Testis (tissue), 2 donors: ENCODE results near the gene IRAK1.

Experiments used
- POLR2A ChIP-seq: fragments of 450-650 bp; IDR thresholded peaks from one replicate; pipeline ENCODE4 v1.6.1; 2017; ENCODE audit warnings: antibody characterized with exemption, mild to moderate bottlenecking, moderate library complexity
- TF ChIP-seq, protein P1 (sequence below), 3 experiments: fragments of 450-650 bp in 2 of 3; fragments of 200-600 bp in 1 of 3; sonication (generic) in 1 of 3; IDR thresholded peaks; one replicate each; pipeline ENCODE4 v1.5.1; 2016 to 2019; ENCODE audit warnings: antibody characterized with exemption in 3 of 3, mild to moderate bottlenecking in 2 of 3, moderate library complexity in 1 of 3

DNA sequence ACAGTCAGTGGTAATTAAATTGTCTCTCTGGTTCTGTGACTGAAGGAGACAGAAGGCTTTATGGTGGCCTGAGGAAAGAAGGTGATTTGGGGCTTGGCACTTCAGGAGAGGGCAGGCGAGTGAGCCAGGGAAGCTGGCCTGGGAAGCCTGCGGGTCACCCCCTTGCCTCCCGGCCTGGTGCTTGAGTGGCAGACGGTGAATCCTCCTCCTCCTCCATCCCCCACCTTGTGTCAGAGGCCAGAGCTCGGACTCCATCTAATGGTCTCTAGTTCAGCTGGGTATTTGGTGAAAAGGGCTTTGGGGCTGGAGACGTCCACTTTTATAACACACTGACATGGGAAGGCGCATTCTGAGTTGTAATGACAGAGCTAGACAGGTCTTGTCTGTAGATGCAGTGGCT lies 38.5 kb downstream of the IRAK1 start:
- TF ChIP-seq POLR2A = no peak
- TF ChIP-seq, protein P1, sequence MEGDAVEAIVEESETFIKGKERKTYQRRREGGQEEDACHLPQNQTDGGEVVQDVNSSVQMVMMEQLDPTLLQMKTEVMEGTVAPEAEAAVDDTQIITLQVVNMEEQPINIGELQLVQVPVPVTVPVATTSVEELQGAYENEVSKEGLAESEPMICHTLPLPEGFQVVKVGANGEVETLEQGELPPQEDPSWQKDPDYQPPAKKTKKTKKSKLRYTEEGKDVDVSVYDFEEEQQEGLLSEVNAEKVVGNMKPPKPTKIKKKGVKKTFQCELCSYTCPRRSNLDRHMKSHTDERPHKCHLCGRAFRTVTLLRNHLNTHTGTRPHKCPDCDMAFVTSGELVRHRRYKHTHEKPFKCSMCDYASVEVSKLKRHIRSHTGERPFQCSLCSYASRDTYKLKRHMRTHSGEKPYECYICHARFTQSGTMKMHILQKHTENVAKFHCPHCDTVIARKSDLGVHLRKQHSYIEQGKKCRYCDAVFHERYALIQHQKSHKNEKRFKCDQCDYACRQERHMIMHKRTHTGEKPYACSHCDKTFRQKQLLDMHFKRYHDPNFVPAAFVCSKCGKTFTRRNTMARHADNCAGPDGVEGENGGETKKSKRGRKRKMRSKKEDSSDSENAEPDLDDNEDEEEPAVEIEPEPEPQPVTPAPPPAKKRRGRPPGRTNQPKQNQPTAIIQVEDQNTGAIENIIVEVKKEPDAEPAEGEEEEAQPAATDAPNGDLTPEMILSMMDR (IDR thresholded peaks at IDR 0.05) = no peak
